Dermis lymphatic vessel endothelial cell (primary cell): ENCODE measurements around the gene GIT1. TPM values are rescaled to one million over a fixed set of nuclear protein-coding genes. Genes with fewer than 3 reads are reported as not detected.

Experiments
- total RNA-seq: library from RNA; depleted of rRNA; stranded (reverse); fragments of >200 nt; gene quantifications from 2 replicates; pipeline ENCODE4 v1.2.1, GENCODE V29; 2014

The GIT1 gene, protein sequence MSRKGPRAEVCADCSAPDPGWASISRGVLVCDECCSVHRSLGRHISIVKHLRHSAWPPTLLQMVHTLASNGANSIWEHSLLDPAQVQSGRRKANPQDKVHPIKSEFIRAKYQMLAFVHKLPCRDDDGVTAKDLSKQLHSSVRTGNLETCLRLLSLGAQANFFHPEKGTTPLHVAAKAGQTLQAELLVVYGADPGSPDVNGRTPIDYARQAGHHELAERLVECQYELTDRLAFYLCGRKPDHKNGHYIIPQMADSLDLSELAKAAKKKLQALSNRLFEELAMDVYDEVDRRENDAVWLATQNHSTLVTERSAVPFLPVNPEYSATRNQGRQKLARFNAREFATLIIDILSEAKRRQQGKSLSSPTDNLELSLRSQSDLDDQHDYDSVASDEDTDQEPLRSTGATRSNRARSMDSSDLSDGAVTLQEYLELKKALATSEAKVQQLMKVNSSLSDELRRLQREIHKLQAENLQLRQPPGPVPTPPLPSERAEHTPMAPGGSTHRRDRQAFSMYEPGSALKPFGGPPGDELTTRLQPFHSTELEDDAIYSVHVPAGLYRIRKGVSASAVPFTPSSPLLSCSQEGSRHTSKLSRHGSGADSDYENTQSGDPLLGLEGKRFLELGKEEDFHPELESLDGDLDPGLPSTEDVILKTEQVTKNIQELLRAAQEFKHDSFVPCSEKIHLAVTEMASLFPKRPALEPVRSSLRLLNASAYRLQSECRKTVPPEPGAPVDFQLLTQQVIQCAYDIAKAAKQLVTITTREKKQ
- 30.1 and 34.1 TPM in 2 replicates for total RNA-seq

DNA sequence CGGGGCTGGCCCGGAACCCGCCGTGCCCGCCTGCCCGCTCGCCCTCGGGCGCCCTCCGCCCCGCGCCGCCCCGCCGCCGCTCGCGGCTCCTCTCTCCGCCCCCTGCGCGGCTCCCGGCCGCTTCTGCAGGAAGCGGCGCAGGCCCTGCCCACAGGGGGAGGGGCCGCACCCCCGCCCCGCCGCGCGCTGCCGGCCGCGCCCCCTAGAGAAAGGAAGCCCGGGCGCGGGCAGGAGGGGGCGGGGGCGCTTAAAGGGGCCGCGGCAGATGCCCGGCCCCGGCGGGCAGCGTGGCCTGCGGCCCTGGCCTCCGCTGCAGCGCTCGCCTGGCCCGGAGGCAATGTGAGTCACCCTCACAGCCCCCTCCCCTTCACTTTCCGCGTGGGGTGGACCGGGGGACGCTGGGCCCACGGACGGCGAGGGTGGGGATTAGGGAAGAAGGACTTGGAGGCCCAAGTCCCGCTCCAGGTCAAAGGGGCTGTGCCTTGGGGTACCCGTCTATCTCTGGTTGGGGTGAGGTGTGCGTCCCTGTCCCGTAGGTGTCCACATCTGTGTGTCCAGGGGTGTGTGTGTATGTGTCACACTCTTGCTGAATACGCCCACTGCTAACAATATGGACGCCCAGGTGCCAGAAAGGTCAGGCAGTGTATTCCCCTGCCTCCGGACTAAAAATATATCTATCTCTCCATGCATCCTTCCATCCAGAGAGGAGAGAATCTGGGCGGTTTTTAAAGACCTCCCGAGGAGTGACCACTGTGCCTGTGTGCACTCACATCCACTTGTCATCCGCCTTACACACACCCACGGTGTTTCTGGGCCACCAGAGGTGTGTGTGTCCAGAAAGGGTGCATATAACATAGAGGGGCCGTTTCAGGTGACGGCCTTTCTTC, at the start of gene GIT1:
GIT1 (minus strand) TSS at position 125 of the 887 bp plus-strand sequence. CDS start 270 bp downstream, outside the sequence.

DNA sequence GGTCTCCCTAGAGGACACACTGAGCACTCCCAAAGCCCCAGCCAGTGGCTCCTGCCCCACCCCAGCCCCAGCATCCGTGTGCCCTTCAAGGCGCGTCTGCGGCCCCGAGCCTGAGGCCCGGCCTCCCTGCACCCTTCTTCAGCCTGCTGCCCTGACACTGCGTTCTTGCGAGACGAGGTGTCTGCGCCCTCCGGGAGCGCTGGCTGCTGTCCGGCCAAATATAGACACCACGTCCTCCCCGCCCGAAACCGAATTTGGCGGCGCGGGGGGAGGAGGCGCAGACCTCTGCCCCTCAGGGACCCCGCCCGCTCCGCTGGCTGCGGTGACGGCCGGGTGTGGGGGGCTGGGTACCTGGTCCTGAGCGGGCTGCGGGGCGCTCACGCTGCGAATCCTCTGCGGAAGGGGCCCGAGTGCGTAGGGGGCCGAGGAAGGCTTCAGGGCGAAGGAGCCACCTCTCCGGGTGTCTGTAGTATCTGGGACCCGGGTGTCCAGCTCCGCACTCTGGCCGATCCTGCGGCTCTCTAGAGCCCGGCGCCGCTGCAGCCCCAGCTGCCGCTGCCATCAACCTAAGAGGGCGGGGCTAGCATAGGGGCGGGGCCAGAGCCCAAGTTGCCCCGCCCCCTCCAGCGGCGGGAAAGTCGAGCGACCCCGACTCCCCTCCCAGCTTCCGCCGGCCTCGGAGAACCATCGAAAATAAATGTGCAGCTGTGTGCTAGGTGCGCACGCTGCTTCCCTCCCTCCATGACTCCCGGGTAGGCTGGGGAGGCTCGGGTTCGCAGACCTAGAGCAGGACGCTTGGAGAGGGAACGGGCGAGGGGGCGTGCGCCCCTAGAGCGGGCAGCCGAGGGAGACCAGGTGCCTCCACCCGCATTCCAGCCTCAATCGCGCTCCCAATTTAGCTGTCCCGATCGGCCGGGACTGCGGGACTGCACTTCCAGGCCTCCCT, 33.2 kb upstream of the GIT1 start, which contains the start of gene CORO6:
CORO6 (minus strand) TSS at position 576 of the 946 bp plus-strand sequence. CDS start 1,491 bp downstream, outside the sequence.

GRCh38 chr17:29592850-29593551, 3.6 kb upstream of the GIT1 start, which contains the start of gene ANKRD13B:
TSS of gene ANKRD13B (plus strand) at chr17:29593132. CDS start at chr17:29593622, 490 bp downstream.

DNA sequence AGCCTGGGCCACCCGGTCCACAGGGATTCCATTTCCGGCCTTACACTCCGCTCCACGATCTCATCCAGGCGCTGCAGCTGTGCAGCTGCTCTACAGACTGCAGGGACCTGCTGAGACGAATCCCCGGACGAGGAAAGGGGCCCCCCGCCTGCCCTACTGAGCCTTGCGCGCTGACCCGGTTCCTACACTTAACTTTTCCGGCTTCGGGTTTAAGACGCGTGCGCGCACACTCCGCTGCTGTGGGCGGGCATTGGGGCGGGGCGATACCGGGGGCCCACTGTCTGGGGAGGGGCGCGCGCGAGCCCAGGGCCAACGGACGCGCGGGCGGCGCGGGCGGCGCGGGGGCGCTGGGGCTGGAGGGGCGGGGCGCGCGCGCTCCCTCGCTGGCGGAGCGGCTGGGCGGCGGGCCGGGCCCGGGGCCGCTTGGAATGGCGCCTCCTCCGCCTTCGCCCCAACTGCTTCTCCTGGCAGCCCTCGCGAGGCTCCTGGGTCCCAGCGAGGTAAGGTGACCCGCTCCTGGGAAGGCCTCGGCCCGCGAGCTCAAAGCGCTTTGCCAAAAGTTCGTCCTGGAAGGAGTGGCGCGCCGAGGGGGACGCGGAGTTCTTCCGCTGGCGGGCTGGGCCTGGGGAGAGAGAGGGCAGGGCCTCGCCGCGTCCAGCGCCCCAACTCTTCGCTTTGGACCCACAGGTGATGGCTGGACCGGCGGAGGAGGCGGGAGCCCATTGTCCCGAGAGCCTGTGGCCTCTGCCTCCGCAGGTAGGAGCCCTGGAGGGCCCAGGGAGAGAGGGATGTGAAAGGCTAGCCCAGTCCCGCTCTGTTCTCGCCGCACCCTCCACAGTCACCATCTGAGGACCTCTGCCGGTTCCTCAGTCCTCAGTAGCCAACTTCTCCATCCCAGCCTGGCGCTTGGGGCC, 20.9 kb downstream of the GIT1 start, which contains the start of gene TP53I13:
TP53I13 (plus strand) TSS at position 371 of the 914 bp plus-strand sequence; CDS start at position 429, 58 bp downstream.

GRCh38 chr17:29566473-29567303, 22.8 kb downstream of the GIT1 start, which contains the start of gene ABHD15:
TSS of gene ABHD15 (minus strand) at chr17:29567037. CDS start at chr17:29566966, 71 bp downstream.

Other genes starting within 250 kb of the GIT1 start
- 48.1 and 58.1 TPM in 2 replicates for gene TAOK1, start 199.3 kb downstream of the GIT1 start, total RNA-seq
- 5.0 and 5.2 TPM in 2 replicates for gene ABHD15, start 22.6 kb downstream of the GIT1 start, total RNA-seq
- gene TP53I13, start 20.9 kb downstream of the GIT1 start, total RNA-seq = 18.7 and 19.2 TPM in 2 replicates
- 2.1 and 4.8 TPM in 2 replicates for gene ANKRD13B, start 3.5 kb upstream of the GIT1 start, total RNA-seq
- 0.86 and 3.5 TPM in 2 replicates for gene CORO6, start 33.3 kb upstream of the GIT1 start, total RNA-seq